H1 (cell line): ENCODE data around the gene FRY. TPM values are rescaled to one million over a fixed set of nuclear protein-coding genes. Genes with fewer than 3 reads are reported as not detected.

Experiments
- CTCF ChIA-PET: fragments of 300-600 bp; sonication (Branson Sonifier 250); formaldehyde crosslinking; loops from one replicate; lab custom pipeline; 2021; ENCODE audit not compliant: partially characterized antibody; lab: Charles Lee
- POLR2A ChIA-PET: fragments of 300-600 bp; sonication (Branson Sonifier 250); formaldehyde crosslinking; loops from one replicate; lab custom pipeline; 2021; ENCODE audit warnings: inconsistent platforms; ENCODE audit not compliant: partially characterized antibody; lab: Charles Lee
- DNase-seq, 2 experiments: peaks; one replicate each; pipeline versions ENCODE4 v3.0.0 to v3.0.0-alpha.2; 2010 to 2022; ENCODE audit warnings: low spot score in 2 of 2, low read depth in 1 of 2, mixed read lengths in 1 of 2
- FAIRE-seq: peaks from 2 replicates; lab custom pipeline; 2011; peaks lifted over from hg19 to GRCh38; lab: Jason Lieb, UNC
- H2AFZ ChIP-seq: 2 replicates; pipeline ENCODE4 v1.8.1; 2012; ENCODE audit warnings: low read length, inconsistent platforms
- H2AK5ac ChIP-seq: 2 replicates; pipeline ENCODE4 v1.6.1; 2013; ENCODE audit warnings: low read depth, low read length
- H2BK120ac ChIP-seq: replicated peaks from 2 replicates; pipeline ENCODE3; 2013; ENCODE audit warnings: low read depth, low read length, inconsistent platforms
- H2BK12ac ChIP-seq: 2 replicates; pipeline ENCODE4 v1.6.1; 2013; ENCODE audit warnings: low read depth, low read length
- H2BK15ac ChIP-seq: 2 replicates; pipeline ENCODE4 v1.6.1; 2013; ENCODE audit warnings: low read length
- H2BK20ac ChIP-seq: 2 replicates; pipeline ENCODE4 v1.6.1; 2013; ENCODE audit warnings: low read length
- H2BK5ac ChIP-seq: 2 replicates; pipeline ENCODE4 v1.6.1; 2013; ENCODE audit warnings: low read depth, low read length
- H3K14ac ChIP-seq: 2 replicates; pipeline ENCODE4 v1.6.1; 2013; ENCODE audit warnings: inconsistent platforms; ENCODE audit not compliant: insufficient read length
- H3K18ac ChIP-seq: 2 replicates; pipeline ENCODE4 v1.6.1; 2013; ENCODE audit warnings: low read length; ENCODE audit errors: extremely low read depth
- H3K23ac ChIP-seq: 2 replicates; pipeline ENCODE4 v1.6.1; 2013; ENCODE audit warnings: inconsistent platforms; ENCODE audit not compliant: insufficient read length
- H3K23me2 ChIP-seq: 2 replicates; pipeline ENCODE4 v1.6.1; 2013; ENCODE audit warnings: low read depth, low read length
- H3K27ac ChIP-seq: 2 replicates; pipeline ENCODE4 v1.6.1; 2011; ENCODE audit warnings: low read depth, low read length, inconsistent platforms
- H3K27me3 ChIP-seq, 4 experiments: replicated peaks in 1 of 4; 1 replicate in 1 of 4; 2 replicates in 3 of 4; pipeline versions ENCODE4 v1.6.1 to v1.8.1; 2011 to 2013; ENCODE audit warnings: low read length in 3 of 4, mild to moderate bottlenecking in 3 of 4, inconsistent platforms in 2 of 4, mixed read lengths in 2 of 4, moderate library complexity in 1 of 4; ENCODE audit not compliant: control insufficient read depth in 3 of 4, insufficient read depth in 3 of 4; ENCODE audit errors: extremely low read depth in 1 of 4
- H3K36me3 ChIP-seq, 4 experiments: 2 replicates each; pipeline versions ENCODE4 v1.6.1 to v1.8.1; 2011 to 2013; ENCODE audit warnings: mild to moderate bottlenecking in 4 of 4, low read length in 3 of 4, moderate library complexity in 2 of 4, control low read depth in 1 of 4, inconsistent platforms in 1 of 4; ENCODE audit not compliant: insufficient read depth in 4 of 4, control insufficient read depth in 2 of 4
- H3K4ac ChIP-seq: replicated peaks from 2 replicates; pipeline ENCODE3; 2013; ENCODE audit warnings: low read length, low read depth, mixed read lengths, inconsistent platforms; ENCODE audit not compliant: insufficient read length
- H3K4me1 ChIP-seq, 4 experiments: replicated peaks in 1 of 4; 1 replicate in 1 of 4; 2 replicates in 3 of 4; pipeline versions ENCODE4 v1.6.1 to v1.8.1; 2011 to 2013; ENCODE audit warnings: low read length in 3 of 4, inconsistent platforms in 2 of 4, mixed read lengths in 1 of 4; ENCODE audit not compliant: insufficient read depth in 4 of 4, control insufficient read depth in 3 of 4
- H3K4me2 ChIP-seq, 2 experiments: 2 replicates each; pipeline versions ENCODE4 v1.6.1 to v1.8.1; 2011 to 2013; ENCODE audit warnings: low read depth in 2 of 2, low read length in 2 of 2, control low read depth in 1 of 2, inconsistent platforms in 1 of 2, mild to moderate bottlenecking in 1 of 2; ENCODE audit not compliant: insufficient read depth in 1 of 2
- H3K4me3 ChIP-seq, 4 experiments: fragments of 200-600, 300-600 bp in 1 of 4; sonication (generic), shearing (Covaris generic), sonication (Bioruptor Twin) in 1 of 4; 2 replicates each; pipeline versions ENCODE4 v1.5.1 to v1.8.1; 2011 to 2016; ENCODE audit warnings: low read length in 4 of 4, low read depth in 3 of 4, control low read depth in 2 of 4, inconsistent platforms in 2 of 4, mild to moderate bottlenecking in 2 of 4, mixed read lengths in 1 of 4, moderate library complexity in 1 of 4; ENCODE audit not compliant: insufficient read depth in 2 of 4; ENCODE audit errors: extremely low read depth in 1 of 4
- H3K56ac ChIP-seq: replicated peaks from 2 replicates; pipeline ENCODE3; 2013; ENCODE audit warnings: low read depth, mild to moderate bottlenecking, mixed read lengths, low read length, inconsistent platforms; ENCODE audit not compliant: insufficient read length
- H3K79me1 ChIP-seq: 2 replicates; pipeline ENCODE4 v1.6.1; 2013; ENCODE audit warnings: low read depth, low read length, control low read depth
- H3K79me2 ChIP-seq, 2 experiments: 2 replicates each; pipeline versions ENCODE4 v1.6.1 to v1.8.1; 2012 to 2013; ENCODE audit warnings: low read length in 2 of 2, mild to moderate bottlenecking in 2 of 2, inconsistent platforms in 1 of 2; ENCODE audit not compliant: insufficient read depth in 2 of 2, control insufficient read depth in 1 of 2
- H3K9ac ChIP-seq, 4 experiments: replicated peaks in 1 of 4; 1 replicate in 1 of 4; 2 replicates in 3 of 4; pipeline versions ENCODE4 v1.6.1 to v1.8.1; 2011 to 2013; ENCODE audit warnings: low read depth in 3 of 4, low read length in 3 of 4, control low read depth in 2 of 4, mild to moderate bottlenecking in 2 of 4, moderate library complexity in 2 of 4, inconsistent platforms in 1 of 4; ENCODE audit errors: extremely low read depth in 1 of 4
- H3K9me3 ChIP-seq, 2 experiments: 2 replicates each; pipeline versions ENCODE4 v1.6.1 to v1.8.1; 2012 to 2013; ENCODE audit warnings: mild to moderate bottlenecking in 2 of 2, moderate library complexity in 2 of 2, control low read depth in 1 of 2, inconsistent platforms in 1 of 2, low read depth in 1 of 2, low read length in 1 of 2, mixed read lengths in 1 of 2; ENCODE audit not compliant: insufficient read depth in 2 of 2
- H4K20me1 ChIP-seq, 2 experiments: replicated peaks in 1 of 2; 2 replicates each; pipeline versions ENCODE3 to v1.8.1; 2011 to 2013; ENCODE audit warnings: inconsistent platforms in 2 of 2, low read length in 2 of 2, mild to moderate bottlenecking in 1 of 2; ENCODE audit not compliant: insufficient read depth in 2 of 2, control insufficient read depth in 1 of 2
- H4K5ac ChIP-seq: 2 replicates; pipeline ENCODE4 v1.6.1; 2013; ENCODE audit warnings: low read length, low read depth, mixed read lengths, inconsistent platforms; ENCODE audit not compliant: insufficient read length
- H4K8ac ChIP-seq: 2 replicates; pipeline ENCODE4 v1.8.0; 2013; ENCODE audit warnings: mild to moderate bottlenecking, moderate library complexity, low read length, inconsistent platforms; ENCODE audit not compliant: insufficient read depth; ENCODE audit errors: extremely low read depth
- H4K91ac ChIP-seq: replicated peaks from 2 replicates; pipeline ENCODE3; 2013; ENCODE audit warnings: low read length, mixed read lengths, inconsistent platforms; ENCODE audit not compliant: insufficient read length
- FOSL1 ChIP-seq: IDR thresholded peaks from 2 replicates; pipeline ENCODE4 v1.6.1; 2011; ENCODE audit warnings: mild to moderate bottlenecking, low read depth, low read length, moderate library complexity; ENCODE audit not compliant: insufficient read depth
- polyA plus RNA-seq, 7 experiments: library from polyadenylated mRNA; depleted of rRNA in 3 of 7; stranded (reverse) in 5 of 7; unstranded in 2 of 7; fragments of >200 nt in 5 of 7; fragments of 200-250 nt in 2 of 7; gene quantifications; 1 replicate in 5 of 7; 2 replicates in 1 of 7; 4 replicates in 1 of 7; pipeline versions ENCODE4 v1.2.1 to v1.2.3, GENCODE V29; 2011 to 2013; ENCODE audit warnings: missing spikeins in 2 of 7, mixed read lengths in 2 of 7
- total RNA-seq: library from RNA; stranded (reverse); fragmentation: NEBNext Ultra II Directional; extraction: Animal tissue kit (Norgen Biotek cat#: 25700); gene quantifications from 2 replicates; pipeline ENCODE4 v1.2.1, GENCODE V29; 2021

Gene FRY
- total and polyA plus RNA-seq, 2 of the 8 experiments (the other 6 are each of a cell fraction or from before 2014, with no cell fraction given) = 4.3 to 9.2 TPM

DNA sequence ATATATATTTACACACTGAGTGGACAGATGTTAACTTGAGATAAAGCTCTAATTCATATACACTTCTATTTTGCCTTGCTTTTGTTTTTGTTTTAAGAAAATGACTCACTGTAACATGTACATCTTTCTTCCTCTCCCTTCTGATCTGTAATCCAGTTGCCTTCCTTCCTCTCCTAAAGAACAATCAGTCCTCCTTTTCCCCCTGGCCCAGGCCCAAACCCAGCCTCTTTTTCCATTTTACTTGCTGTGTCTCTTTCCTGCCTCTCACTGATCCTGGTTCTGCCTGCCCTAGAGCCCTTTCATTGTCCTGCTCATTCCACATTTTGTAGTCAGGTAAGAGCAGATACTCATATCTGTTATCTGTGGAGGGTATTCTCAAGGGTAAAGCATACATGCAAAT lies 232.8 kb downstream of the FRY start:
- no peak overlapping the region for H3K4me2 ChIP-seq

More for the DNA sequence above, 232.8 kb downstream of the FRY start:
- Histone ChIP-seq H4K91ac (no peak overlapping the region), H3K27ac (no peak overlapping the region), H3K79me1 (no peaks in the 10 kb centered on the region), H3K4me3 (no peak overlapping the region), H3K9me3 (no peaks in the 10 kb centered on the region), H4K5ac (no peak overlapping the region), H3K56ac (no peak overlapping the region), H2BK15ac (no peak overlapping the region), H3K27me3 (no peaks in the 10 kb centered on the region), H2BK120ac (no peak overlapping the region), H3K79me2 (no peaks in the 10 kb centered on the region), H3K4ac (no peak overlapping the region), H3K36me3 (no peaks in the 10 kb centered on the region; a peak in 1 of 8 replicates), H2AK5ac (no peak overlapping the region), H3K23me2 (no peaks in the 10 kb centered on the region), H3K4me1 (no peaks in the 10 kb centered on the region), H2BK12ac (no peak overlapping the region), H4K8ac (no peak overlapping the region), H3K23ac (no peak overlapping the region), H4K20me1 (no peaks in the 10 kb centered on the region), H3K14ac (no peak overlapping the region), H3K9ac (no peak overlapping the region), H2BK5ac (no peak overlapping the region), H2AFZ (no peak overlapping the region), H3K18ac (no peak overlapping the region), H2BK20ac (no peak overlapping the region)
- DNase-seq (no peak), FAIRE-seq (no peak)
- POLR2A ChIA-PET = interaction anchor here (1.7 kb wide), 1 partner anchor 51 kb away, joined by 4 read pairs; the partner anchor contains the start of genes BRCA2 and ZAR1L
- CTCF ChIA-PET = interaction anchor here (1.3 to 1.7 kb wide), 3 partner anchors 9 to 18 kb away, joined by 3 to 7 read pairs (median 6); no protein-coding TSS in a partner anchor
- TF ChIP-seq FOSL1 = no peak
